ENCODE results near the gene SNX7.

- TF ChIP-seq CTCF (IDR thresholded peaks at IDR 0.05; ENCODE audit: poor library complexity) (no peak), EZH2phosphoT487 (IDR thresholded peaks at IDR 0.05; ENCODE audit: low read depth, severe bottlenecking, unreplicated experiment) (no peak), EZH2 (IDR thresholded peaks at IDR 0.05; ENCODE audit: borderline replicate concordance) (no peak)
These were observed 8.4 kb upstream of the SNX7 start for GRCh38 chr1:98653123-98653522.
